NK-92 treated with Interleukin-12 subunit alpha and Interleukin-12 subunit beta, amount 100 ng/mL, for 24 hours (cell line): Measurements from ENCODE around the gene ARHGEF35.
"Not testable (repeated sequence)": the region's sequence is repeated elsewhere in the genome, so short reads cannot be mapped to it uniquely, and the experiment has no call there.

Experiments used
- DNase-seq: peaks from one replicate; lab custom pipeline; 2025; lab: John Stamatoyannopoulos, UW

The ARHGEF35 gene

GRCh38 chr7:144178380-144179164 lies 17.1 kb downstream of the ARHGEF35 start:
- not testable (repeated sequence) for DNase-seq

DNA sequence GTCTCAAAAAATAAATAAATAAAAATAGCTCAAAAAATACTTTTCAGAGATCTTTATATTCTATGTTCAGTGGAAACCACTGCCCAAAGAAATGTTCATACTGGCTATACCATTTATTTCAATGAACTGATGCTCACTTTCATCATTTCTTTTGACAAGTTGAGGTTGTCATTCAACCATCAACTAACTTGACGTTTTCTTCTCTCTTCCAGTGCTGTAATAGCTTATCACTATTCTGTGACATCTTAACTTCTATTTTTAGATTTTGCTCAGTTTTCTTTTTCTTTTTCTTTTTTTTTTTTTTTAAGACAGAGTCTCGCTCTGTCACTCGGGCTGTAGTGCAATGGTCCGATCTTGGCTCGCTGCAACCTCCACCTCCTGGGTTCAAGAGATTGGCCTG lies 21.0 kb downstream of the ARHGEF35 start:
- no peak for DNase-seq

DNA sequence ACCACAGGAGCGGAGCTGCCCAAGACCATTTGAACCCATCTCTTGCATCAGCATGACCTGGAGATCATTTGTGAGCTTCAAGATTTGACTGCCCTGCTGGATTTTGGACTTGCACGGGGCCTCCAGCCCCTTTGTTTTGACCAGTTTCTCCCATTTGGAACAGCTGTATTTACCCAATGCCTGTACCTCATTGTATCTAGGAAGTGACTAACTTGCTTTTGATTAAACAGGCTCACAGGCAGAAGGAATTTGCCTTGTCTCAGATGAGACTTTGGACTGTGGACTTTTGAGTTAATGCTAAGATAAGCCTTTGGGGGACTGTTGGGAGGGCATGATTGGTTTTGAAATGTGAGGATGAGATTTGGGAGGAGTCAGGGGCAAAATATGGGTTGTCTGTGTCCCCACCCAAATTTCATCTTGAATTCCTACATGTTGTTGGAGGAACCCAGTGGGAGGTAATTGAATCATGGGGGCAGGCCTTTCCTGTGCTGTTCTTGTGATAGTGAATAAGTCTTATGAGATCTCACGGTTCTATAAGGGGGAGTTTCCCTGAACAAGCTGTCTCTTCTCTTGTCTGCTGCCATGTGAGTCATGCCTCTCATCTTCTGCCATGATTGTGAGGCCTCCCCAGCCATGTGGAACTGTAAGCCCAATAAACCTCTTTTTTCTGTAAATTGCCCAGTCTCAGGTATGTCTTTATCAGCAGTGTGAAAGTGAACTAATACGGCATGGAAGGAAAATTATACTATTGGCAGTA lies 23.9 kb downstream of the ARHGEF35 start:
- not testable (repeated sequence) for DNase-seq

GRCh38 chr7:144164784-144165183 lies 30.8 kb downstream of the ARHGEF35 start:
- DNase-seq = no peak

DNA sequence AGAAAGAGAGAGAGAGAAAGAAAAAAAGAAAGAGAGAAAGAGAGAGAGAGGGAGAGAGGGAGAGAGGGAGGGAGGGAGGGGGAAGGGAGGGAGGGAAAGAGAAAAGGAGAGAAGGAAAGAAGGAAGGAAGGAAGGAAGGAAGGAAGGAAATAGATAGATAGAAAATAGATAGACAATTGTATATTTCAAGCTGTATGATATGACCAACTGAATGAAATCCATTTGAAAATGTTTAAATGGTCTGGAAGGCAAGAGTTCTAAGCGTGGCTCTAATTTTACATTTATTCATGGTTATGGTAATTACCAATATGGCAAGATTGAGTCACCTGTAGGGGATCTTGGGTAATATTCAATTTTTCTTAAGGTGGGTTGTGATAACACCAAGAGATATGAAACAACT lies 36.8 kb downstream of the ARHGEF35 start:
- no peak for DNase-seq

DNA sequence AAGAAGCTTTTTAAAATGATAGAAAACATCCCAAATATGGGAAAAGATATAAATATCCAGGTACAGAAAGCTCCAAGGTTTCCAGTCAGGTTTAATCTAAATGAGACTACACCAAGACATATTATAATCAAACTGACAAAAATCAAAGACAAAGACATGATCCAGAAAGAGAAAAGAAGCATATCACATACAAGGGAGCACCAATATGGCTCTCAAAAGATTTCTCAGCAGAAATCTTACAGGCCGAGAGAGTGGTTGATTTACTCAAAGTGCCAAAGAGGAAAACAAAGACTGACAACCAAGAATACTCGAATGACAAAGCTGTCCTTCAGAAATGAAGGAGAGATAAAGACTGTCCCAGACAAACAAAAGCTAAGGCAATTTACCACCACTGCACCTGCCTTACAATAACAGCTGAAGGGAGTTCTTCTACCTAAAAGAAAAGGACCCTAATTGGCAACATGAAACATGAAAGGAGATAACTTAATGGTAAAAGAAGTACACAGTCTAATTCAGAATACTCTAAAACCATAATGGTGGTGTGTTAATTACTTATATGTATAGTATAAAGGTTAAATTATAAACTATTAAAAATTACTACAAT lies 47.3 kb downstream of the ARHGEF35 start:
- DNase-seq = no peak

DNA sequence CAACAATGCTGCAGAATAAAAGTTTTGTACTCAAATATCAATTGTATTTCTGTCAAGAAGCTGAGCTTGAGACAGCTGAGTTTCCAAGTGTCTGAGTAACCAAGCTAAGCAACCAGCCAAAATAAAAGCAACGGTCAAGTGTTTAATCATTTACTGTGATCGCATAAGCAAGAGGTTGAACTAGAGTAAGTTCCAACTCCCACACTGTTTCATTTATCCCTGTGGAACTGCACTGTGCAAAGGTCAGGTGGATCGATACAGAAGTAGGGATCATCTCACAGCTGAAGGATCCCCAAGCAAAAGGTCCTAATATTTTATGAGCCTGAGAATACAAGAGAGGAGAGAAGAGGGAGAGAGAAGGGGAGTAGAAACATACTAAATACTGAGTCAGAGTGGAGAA lies 51.2 kb downstream of the ARHGEF35 start:
- DNase-seq = no peak

DNA sequence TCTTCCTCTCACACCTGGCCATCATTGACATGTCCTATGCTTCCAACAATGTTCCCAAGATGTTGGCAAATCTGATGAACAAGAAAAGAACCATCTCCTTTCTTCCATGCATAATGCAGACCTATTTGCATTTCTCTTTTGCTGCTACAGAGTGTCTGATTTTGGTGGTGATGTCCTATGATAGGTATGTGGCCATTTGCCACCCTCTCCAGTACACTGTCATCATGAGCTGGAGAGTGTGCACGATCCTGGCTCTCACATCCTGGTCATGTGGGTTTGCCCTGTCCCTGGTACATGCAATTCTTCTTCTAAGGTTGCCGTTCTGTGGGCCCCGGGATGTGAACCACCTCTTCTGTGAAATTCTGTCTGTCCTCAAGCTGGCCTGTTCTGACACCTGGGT lies 53.4 kb downstream of the ARHGEF35 start:
- no peak for DNase-seq

DNA sequence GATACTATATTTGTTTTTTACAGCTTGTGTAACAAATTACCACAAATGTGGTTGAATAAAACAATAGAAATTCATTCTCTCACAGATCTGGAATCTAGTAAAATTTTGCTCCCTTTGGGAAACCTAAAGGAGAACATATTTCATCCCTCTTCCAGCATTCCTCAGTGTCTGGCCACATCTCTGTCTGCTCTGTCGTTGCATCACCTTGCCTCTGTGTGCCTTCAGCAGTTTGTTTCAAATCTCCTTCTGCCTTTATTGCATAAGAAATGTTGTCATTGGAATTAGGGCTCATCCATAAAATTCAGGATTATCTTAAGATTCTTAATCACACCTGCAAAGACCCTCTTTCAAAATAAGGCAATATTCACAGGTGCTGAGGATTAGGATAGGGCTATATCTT lies 58.1 kb downstream of the ARHGEF35 start:
- DNase-seq = no peak
